Stimulated activated CD8-positive, alpha-beta memory T cell treated with anti-CD3 and anti-CD28 coated beads, Interleukin-4, amount 100 ng/mL, for 1 hour (primary cell): ENCODE results near the gene ALG14.
"Not testable (repeated sequence)": the region's sequence is repeated elsewhere in the genome, so short reads cannot be mapped to it uniquely, and the experiment has no call there.

Experiments used
- DNase-seq, 2 donors: peaks; one replicate each; pipeline ENCODE4 v3.0.0-alpha.2; 2020; ENCODE audit warnings: low read depth in 2 of 2, low spot score in 1 of 2

The ALG14 gene

DNA sequence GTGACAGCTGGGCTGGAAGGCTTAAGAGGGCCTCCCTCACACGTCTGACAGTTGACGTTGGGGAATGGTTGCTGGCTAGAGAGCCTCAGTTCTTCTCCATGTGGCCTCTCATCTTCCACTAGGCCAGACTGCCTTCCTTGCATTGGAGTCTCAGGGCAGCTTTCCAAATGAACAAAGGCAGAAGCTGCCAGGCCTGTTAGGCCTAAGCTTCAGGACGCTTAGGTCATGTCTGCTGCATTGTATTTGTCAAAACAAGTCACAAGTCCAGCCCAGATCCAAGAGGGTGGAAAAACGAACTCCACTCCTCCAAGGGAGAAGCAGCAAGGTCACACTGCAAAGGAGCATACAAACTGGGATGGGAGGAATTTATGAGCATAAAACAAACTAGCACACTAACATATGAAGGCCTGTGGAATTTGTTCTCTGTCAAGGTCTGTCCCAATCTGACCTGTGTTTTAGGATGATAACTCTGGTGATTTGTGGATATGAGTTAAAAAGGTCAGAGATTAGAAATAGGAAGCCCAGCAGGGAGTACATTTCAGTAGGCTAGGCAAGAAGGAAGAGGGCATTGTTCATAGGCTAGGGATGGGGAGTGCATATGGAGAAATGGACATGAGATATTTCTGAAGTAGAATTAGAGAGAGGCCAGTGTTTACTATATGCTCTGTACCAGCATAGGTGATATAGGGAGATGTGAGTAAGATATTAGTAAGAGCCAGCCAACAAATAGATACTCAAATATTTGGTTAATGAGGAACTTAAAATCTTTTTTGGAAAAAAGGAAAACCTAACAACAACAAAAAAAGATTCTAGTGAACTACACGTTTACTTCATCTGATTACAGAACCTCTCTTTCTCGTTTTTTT is 116.8 kb downstream of the ALG14 start:
- DNase-seq = no peak

GRCh38 chr1:94954263-94955220 is 118.2 kb downstream of the ALG14 start:
- DNase-seq = no peak

GRCh38 chr1:94953746-94954145 is 119.0 kb downstream of the ALG14 start:
- DNase-seq = no peak

DNA sequence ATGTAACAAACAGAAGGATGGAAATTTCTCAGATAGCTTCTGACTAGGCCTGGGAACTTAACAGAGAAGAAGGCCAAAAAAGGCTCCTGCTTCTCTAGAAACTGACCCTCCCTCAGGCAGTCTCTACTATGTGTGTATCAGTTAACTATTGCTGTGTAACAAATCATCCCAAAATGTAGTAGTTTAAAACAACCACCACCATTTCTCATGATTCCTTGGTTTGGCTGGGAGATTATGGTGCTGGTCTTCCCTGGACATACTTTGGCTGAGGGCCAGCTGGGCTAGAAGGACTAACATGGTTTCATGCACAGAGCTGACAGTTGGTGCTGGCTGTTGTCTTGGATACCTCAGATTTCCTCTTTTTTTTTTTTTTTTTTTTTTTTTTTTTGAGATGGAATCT is 119.6 kb downstream of the ALG14 start:
- no peak for DNase-seq

GRCh38 chr1:94952539-94952938 is 120.2 kb downstream of the ALG14 start:
- DNase-seq = no peak

GRCh38 chr1:94951509-94952208 is 121.1 kb downstream of the ALG14 start:
- DNase-seq = no peak

- no peak for DNase-seq
These were observed 121.7 kb downstream of the ALG14 start for GRCh38 chr1:94951046-94951445.

DNA sequence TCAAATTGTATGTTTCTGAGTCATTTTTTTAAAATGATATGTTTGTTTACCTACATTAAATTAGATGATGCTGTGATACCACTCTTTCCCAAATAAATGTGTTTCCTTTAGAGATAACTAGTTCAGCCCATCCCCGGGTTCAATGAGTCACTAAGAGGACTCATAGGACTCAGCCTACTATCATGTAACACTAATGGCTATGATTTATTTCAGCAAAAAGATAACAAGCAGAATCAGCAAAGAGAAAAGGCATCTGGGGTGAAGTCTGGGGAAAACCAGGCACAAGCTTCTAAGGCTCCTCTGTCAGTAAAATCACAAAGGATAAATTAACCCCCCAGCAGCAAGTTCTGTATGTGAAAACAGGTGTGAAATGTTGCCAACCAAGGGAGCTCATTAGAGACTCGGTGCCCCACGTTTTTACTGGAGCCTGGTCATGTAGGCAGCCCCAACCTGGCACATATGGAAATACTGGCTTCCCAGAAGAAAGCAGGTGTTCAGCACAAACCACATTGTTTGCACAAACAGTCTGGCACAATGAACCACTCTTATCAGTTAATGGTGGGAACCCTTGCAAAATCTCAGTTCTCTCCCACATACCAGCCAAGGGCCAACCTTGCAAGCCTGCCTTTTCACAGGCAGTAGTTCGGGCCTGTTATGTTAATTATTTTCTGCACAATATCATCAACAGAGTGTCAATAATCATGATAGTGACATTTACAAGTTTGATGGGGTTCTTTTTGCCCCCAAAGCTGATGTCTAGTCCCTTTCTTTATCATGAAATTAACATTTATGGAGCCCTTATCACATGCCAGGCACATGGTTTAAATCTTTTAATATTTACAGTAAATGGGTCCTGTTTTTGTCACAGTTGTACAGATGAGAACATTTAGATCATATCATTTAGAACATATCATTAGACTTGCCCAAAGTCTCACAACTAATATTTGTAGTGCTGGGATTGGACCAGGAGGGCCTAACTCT is 122.8 kb downstream of the ALG14 start:
- DNase-seq = no peak

GRCh38 chr1:94947437-94947836 is 125.3 kb downstream of the ALG14 start:
- DNase-seq = no peak

DNA sequence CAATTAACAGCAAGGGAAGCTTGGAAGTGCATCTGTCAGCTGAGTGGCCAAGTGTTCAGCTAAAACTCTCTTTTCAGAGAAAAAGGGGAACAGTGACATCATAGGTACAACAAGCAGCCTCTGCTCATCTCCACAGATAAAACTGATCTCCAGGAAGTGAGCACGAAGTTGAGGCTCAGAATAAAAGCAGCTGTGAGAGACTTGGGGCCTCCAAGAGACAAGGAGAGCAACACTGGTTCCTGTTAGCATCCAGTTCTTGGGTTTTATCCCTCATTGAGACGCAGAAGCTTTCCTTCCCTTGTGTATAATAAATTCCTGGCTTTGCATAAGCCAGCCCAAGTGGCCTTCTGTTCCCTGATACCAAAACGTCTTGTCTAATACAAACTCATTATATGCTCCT is 125.9 kb downstream of the ALG14 start:
- no peak for DNase-seq

GRCh38 chr1:94942171-94943128 is 130.3 kb downstream of the ALG14 start:
- no peak for DNase-seq

- not testable (repeated sequence) for DNase-seq
These were observed 131.3 kb downstream of the ALG14 start for GRCh38 chr1:94941480-94941879.

DNA sequence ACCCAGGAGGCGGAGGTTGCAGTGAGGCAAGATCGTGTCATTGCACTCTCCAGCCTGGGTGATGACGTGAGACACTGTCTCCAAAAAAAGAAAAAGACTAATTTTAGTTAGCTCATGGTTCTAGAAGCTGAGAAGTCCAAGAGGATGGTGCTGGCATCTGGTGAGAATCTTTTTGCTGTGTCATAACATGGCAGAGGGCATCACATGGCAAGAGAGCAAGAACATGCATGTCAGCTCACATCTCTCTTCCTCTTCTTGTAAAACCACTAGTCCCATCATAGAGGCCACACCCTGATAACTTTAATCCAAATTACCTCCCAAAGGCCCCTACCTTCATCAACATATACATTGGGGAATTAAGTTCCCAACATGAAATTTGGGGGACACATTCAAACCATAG is 132.0 kb downstream of the ALG14 start:
- no peak for DNase-seq

- no peak for DNase-seq
These were observed 134.9 kb downstream of the ALG14 start for GRCh38 chr1:94937820-94938219.

DNA sequence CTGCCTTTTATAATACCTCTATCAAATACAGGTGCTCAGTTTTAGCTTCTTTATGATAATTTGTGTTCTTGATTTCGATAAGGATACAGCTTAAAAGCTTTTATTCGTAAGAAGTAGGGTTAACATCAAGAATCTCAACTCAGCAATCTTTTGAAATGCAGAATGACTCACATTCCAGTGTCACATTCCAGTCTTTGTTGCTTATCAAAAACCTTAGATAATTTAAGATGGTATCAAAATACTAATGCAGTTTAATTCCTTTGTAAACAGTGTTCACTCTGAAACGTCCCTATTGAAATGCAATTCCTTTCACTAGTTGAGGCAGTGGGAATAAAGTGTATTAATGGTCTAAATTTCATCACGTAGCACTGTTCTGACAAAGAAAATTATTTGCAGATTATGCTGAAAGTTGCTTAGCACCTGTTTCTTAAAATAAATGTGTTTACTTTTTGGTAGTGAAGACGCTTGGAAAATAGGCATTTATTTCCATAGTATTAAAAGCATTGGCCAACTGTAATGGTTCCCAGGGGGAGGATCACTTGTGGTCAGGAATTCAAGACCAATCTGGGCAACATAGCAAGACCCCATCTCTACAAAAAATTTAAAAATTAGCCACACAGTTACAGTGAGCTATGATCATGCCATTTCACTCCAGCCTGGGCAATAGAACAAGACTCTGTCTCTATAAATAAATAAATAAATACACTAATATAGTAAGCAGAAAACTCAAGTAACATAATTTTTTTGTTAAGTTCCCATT is 135.7 kb downstream of the ALG14 start:
- no peak for DNase-seq

GRCh38 chr1:94935476-94935875 is 137.3 kb downstream of the ALG14 start:
- no peak for DNase-seq

GRCh38 chr1:94935034-94935433 is 137.7 kb downstream of the ALG14 start:
- no peak for DNase-seq

DNA sequence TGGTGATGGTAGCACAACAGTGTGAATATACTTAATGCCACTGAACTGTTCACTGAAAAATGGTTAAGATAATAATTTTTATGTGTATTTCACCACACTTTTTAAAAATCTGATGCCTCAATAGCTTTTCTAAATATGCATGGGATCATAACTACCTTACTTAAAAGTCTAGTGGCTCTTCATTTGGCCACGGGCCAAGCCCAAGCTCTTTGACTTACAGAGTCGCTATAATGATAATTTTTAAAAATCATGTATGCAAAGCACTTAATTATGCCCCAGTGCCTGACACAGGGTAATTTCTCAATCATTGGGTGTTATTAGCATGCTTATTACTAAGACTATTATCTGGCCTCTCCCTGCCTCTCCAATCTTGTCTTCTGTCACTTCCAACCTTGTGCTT is 138.2 kb downstream of the ALG14 start:
- DNase-seq = no peak
